Prostate gland (tissue), 2 donors: ENCODE measurements around the gene NRXN2.

ENCODE experiments used
- POLR2A ChIP-seq: fragments of 450-650 bp; IDR thresholded peaks from one replicate; pipeline ENCODE4 v1.6.1; 2016; ENCODE audit warnings: antibody characterized with exemption, mild to moderate bottlenecking
- TF ChIP-seq, protein P1 (sequence below), 4 experiments: fragments of 200-600 bp in 2 of 4; fragments of 450-650 bp in 2 of 4; sonication (generic) in 2 of 4; IDR thresholded peaks; 1 replicate in 3 of 4; 2 replicates in 1 of 4; pipeline ENCODE4 v1.5.1; 2016 to 2019; ENCODE audit warnings: antibody characterized with exemption in 4 of 4, mild to moderate bottlenecking in 2 of 4, moderate library complexity in 2 of 4

DNA sequence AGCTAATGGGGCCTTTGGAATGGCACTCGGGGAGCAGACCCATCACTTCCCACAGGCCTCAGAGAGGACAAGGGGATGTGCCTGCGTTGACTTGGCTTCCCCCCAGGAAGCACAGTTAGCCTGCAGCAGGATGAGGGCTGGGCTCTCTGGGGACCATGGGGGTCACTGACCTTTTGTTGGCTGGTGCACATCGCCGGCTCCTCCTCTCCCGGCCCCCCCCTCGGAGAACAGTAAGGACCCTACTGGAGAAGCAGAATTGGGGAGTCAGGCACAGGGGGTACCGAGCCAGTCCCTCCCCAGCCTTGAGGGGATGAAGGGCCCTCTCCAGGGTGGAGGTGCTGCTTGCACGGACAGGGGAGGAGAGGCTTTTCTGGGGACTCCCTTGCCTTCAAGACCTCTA, 32.8 kb downstream of the NRXN2 start:
- TF ChIP-seq, protein P1, sequence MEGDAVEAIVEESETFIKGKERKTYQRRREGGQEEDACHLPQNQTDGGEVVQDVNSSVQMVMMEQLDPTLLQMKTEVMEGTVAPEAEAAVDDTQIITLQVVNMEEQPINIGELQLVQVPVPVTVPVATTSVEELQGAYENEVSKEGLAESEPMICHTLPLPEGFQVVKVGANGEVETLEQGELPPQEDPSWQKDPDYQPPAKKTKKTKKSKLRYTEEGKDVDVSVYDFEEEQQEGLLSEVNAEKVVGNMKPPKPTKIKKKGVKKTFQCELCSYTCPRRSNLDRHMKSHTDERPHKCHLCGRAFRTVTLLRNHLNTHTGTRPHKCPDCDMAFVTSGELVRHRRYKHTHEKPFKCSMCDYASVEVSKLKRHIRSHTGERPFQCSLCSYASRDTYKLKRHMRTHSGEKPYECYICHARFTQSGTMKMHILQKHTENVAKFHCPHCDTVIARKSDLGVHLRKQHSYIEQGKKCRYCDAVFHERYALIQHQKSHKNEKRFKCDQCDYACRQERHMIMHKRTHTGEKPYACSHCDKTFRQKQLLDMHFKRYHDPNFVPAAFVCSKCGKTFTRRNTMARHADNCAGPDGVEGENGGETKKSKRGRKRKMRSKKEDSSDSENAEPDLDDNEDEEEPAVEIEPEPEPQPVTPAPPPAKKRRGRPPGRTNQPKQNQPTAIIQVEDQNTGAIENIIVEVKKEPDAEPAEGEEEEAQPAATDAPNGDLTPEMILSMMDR (IDR thresholded peaks at IDR 0.05) = no peak
- TF ChIP-seq POLR2A = no peak
